Measurements from ENCODE around the gene ATP13A5.

Gene ATP13A5, protein sequence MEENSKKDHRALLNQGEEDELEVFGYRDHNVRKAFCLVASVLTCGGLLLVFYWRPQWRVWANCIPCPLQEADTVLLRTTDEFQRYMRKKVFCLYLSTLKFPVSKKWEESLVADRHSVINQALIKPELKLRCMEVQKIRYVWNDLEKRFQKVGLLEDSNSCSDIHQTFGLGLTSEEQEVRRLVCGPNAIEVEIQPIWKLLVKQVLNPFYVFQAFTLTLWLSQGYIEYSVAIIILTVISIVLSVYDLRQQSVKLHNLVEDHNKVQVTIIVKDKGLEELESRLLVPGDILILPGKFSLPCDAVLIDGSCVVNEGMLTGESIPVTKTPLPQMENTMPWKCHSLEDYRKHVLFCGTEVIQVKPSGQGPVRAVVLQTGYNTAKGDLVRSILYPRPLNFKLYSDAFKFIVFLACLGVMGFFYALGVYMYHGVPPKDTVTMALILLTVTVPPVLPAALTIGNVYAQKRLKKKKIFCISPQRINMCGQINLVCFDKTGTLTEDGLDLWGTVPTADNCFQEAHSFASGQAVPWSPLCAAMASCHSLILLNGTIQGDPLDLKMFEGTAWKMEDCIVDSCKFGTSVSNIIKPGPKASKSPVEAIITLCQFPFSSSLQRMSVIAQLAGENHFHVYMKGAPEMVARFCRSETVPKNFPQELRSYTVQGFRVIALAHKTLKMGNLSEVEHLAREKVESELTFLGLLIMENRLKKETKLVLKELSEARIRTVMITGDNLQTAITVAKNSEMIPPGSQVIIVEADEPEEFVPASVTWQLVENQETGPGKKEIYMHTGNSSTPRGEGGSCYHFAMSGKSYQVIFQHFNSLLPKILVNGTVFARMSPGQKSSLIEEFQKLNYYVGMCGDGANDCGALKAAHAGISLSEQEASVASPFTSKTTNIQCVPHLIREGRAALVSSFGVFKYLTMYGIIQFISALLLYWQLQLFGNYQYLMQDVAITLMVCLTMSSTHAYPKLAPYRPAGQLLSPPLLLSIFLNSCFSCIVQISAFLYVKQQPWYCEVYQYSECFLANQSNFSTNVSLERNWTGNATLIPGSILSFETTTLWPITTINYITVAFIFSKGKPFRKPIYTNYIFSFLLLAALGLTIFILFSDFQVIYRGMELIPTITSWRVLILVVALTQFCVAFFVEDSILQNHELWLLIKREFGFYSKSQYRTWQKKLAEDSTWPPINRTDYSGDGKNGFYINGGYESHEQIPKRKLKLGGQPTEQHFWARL

DNA sequence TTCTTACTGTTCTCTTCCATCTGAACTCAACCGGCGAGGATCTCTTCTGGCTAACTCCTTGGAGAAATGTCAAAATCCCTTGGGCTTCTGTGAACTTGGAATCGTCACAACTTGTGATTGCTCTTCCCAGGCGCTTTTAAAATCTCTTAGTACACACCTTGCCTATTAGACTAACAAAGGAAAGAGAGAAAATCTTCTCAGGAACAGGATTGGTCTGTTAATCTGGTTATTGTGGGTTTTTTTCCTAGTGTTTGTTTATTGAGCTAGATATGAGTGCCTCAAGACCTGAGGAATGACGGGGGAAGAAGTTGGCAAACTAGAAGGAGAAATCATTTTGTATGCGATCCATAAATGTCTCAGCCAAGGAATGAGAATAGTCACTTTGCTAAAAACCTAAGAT, at the start of gene ATP13A5:
Gene ATP13A5 (minus strand): TSS at position 48 of the 400 bp plus-strand sequence. CDS start 28 bp downstream, at position 20.
- no peak for DNase-seq

DNA sequence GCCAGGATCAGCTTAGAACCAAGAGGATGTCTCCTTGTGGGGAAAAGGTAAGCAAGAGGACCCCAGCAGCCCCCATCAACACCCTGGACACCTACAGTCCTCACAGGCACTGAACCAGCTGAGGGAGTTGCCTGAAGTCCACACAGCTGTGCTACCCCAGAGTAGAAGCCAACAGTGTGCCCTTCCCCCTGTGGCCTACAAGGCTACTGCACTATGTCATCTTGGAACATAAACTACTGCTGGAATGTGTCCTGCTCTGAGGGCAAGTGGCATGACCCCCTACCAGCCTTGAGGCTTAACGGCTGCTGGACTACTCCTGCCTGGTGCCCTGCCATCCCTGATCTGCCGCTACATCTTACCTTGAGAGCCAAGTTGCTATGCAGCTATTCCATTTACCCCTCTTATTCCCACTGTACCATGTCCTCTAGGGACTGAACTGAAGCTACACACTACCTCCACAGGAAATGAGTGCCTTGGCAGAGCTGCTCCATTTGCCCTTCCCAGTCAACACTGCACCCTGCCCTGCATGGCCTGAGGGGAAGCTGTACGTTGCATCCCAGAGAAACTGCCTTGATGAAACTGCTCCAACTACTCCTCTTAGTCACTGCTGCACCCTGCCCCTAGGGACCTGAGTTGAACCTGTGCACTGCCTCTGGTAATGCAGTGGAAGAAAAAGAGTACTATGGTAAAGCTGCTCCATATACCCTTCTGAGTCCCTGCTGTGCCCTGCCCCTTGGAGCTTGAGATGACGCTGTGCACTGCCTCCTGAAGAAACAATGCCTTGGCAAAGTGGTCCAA, 40.2 kb upstream of the ATP13A5 start:
- no peak for DNase-seq

DNA sequence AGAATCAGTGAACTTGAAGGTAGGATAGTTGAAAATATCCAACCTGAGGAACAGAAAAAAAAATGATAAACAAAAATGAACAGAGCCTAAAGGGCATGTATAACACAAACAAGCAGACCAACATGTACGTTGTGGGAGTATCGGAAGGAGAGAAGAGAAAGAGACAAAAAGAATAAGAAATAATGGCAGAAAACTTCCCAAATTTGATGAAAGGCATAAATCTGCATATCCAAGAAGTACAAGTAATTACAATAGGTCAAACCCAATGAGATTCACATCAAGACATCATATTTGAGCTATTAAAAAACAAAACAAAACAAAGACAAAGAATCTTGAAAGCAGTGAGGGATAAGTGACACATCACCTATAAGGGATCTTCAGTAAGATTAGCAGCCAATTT, 38.1 kb upstream of the ATP13A5 start:
- no peak for DNase-seq

DNA sequence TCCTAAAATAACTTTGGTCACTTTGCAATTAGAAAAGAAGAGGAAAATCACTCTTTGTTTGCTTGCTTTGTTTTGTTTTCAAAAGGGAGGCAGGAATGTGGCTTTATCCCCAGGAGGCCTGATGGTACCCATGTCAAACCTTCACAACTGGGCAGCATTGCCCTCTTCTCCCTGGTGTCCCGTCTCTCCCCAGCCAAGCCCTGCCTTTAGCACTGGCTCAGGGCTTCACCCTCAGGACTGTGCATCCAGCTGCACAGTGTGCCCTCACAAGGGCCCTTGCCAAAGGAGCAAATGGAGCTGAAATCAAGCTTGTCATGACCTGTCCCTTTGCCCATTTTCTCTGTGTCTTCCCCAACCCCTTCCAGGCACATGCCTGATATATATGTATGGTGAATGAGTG, 29.1 kb upstream of the ATP13A5 start:
- no peak for DNase-seq

DNA sequence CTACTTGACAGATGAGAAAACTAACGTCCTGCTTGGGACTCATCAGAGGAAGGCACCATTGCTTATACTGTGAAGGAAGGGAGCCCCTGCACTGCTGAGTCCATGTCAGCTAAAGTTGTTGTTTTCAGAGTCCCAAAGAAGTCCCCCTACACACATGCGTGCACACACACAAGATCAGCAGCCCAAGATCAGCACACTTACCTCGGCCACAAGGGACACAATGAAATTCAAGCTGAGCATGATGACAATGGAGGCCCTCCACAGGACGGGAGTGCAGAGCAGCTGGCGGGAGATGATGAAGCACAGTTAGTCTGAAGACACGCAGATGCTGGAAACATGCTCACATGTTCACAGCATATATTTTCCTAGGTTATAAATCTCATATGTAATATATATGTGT, 28.6 kb upstream of the ATP13A5 start:
- DNase-seq: no peak

DNA sequence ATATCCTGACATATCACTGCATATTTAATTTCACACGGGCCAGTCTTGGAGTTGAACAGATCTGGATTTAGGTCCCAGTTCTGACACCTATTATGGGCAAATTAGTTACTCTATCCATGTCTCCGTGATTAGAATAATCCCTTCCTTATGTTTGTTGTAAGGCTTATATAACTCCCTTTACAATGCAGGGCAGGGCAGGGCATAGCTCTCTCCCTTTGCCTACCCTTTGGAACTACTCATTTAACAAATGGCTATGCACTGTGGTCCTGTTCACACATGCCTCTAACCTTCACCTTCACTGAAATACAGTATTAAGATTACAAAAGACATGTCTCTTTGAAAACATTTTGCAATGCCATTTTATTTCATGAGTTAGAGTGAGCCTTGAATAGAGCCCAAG, 24.8 kb upstream of the ATP13A5 start:
- DNase-seq: no peak

DNA sequence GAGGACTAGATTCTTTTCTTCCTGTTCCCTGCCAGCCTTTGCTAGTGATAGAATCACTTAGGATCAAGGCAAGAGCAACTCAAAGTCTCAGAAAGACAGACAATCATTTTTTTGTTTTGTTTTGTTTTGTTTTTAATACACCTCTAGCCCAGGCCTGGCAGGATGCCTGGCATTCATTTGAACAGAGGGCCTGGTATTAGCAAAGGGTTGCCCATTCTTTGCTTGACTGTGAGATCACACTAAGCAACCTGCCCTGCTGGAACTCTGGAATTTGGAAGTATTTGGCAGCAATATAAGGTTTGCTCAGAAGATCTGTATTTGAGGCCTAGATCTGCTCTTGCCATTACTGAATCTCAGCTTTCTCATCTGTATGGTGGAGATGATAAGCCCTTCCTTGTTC, 21.8 kb upstream of the ATP13A5 start:
- peak in 17 of 56 donors; percentile 2 to 42 (median 12) for DNase-seq

DNA sequence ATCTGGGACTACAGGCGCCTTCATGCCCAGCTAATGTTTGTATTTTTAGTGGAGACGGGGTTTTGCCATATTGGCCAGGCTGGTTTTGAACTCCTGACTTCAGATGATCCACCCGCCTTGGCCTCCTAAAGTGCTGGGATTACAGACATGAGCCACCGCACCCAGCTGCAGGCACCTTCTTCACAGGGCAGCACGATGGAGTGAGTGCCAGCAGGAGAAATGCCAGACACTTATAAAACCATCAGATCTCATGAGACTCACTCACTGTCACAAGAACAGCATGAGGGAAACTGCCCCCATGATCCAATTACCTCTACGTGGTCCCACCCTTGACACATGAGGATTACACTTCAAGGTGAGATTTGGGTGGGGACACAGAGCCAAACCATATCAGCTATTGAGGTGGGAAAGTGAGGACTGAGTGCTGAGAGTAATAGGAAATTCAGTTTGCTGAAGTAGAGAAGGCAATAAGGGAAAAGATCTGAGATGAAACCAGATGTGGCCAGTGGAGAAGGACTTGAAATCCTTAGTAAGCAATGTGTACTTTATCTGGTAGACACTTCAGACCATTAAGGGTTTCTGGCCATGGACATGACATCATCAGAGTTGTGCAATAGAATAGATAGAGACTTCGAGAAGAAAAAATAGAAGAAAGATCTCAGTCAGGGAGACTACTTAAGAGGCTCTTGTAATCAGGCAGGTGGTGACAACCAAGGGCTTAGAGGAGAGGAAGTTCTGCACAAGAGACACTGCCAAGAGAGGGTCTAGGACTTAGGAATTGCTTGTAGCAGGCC, 18.1 kb upstream of the ATP13A5 start:
- DNase-seq: no peak

DNA sequence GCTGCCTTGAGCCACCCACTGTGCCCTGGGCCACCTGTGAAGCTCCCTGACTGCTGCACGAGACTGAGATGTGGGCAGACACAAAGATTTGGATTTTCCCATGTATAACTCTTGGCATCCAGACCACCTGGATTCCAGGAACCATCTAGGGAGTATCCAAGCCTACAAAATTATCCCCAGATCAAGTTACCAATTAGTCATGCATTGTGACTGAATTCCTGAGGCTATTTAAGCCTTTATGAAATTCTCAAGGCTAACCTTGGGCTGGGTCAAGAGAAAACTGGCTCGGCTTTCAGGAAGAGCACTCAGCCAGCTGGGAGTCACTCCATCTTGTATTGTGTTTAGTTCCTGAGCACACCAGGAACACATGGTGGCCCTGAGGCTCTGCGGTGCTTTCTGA, 13.3 kb upstream of the ATP13A5 start:
- DNase-seq: no peak

DNA sequence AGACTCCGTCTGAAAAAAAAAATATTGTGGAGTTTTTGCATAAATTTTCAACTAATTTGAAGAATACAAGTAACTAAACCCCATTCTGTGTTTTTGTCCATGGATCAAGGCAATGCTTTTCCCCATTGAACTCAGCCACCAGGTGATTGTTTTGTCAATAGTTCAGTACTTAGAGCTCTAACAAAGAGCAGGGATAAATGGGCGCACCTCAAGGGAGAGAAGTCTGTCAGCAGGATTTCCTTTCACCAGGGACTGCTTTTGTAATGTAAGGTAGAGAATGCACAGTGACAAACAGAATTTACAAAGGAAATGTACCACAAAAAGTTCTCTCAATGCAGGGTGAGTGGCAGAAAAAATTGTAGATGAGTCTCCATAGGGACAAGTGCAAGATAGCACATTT, 10.8 kb upstream of the ATP13A5 start:
- DNase-seq: no peak

DNA sequence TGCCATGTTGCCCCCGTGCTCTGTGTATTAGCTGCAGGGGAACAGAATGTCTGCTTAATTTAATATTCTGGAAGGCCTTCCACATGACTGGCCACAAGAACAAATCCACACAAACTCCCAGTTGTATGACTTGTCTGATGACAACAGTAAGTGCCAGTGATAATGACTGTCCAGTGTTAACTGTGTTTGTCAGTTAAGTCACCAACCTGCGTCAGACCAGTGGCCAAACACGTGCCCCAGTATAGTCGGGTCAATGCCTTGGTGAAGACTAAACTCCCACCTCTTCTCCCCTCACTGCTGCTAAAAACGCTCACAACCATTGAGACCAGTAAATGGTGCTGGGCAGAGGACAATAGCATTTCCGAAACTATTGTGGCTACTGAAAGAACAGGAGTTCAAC, 9.8 kb upstream of the ATP13A5 start:
- DNase-seq: no peak

DNA sequence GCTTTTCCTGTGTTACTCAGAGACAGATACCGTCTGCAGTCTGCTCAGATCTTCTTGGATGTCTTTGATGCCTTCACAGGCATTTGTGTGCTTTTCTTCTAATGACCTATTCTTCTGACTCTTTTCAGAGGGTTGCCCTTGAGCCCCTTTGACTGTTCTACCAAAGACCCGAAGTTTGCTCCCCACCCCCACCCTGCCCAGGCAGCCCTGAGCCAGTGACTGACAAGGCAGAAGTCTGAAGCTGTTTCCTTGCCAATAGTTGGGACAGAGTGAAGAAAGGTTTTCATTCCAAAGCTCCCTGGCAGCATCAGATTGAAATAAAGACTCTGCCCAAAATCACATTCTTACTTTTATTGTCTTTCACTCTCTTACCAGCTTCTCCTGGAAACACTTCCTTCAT, 9.0 kb upstream of the ATP13A5 start:
- no peak for DNase-seq

DNA sequence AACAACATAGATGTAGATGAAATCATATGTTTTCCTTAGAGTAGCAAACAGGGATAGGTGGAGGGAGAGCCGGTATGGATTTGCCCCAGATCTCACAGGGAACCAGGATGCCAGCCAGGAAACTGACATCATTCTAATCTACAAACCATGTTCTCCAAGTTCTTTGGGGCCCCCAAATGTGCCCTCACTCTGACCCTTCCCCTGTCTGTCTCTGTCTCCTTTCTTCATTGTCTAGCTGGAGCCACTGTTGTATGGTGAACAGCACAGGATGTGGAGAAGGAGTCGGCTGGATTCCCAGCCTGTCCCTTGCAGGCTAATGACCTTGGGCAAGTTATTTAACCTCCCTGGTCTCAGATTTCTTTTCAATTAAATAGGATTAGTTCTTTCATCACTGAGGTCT, 962 bp downstream of the ATP13A5 start:
- DNase-seq: no peak

DNA sequence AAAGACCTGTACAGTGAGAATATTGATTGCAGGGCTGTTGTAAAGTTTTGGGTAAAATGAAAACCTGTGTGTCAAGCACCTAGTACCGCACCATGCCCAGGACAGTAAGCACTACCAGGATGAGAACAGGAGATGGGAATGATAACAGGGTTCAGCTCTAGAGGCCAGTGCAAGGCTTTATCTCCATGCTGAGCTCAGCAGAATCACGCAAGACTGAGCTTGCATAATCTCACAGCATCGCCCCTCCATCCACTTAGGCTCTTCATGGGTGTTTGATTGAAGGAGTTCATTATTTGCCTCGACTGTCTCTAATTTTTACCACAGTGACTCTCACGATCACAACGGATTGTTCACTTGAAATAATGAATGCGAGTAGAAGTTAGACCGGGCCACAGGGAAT, 2.9 kb downstream of the ATP13A5 start:
- DNase-seq: no peak

DNA sequence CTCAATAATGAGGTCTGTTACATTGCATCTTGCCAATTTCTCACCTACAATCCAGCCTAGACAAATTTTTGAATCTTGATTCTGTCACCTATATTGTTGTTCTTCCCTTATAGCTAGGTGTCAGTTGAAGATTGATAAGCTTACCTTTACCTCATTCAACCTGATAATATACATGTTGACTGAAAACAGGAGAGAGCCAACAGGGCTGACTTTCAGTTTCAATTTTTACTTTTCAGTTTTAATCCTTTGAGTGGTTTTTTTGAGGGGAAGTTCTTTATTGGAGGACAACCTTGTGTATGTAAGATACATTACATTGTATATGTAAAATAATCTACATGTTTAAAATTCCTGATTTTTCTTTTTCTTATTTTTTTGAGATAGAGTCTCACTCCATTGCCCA, 5.8 kb downstream of the ATP13A5 start:
- DNase-seq: no peak

DNA sequence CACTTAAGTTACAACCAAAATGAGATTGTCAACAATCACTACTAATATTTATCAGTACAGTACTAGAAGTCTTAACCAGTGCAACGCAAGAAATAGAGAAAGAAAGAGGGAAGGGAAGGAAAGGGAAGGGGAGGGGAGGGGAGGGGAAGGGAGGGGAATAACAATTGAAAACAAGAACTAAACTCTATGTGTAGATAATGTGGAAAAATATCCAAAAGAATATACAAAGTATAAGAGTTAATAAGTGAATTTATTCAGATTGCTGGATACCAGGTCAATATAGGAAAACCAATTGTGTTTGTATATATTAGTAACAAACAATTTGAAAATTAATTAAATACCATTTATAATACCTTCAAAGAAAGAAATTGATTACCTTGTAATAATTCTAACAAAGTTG, 10.7 kb downstream of the ATP13A5 start:
- DNase-seq: no peak

DNA sequence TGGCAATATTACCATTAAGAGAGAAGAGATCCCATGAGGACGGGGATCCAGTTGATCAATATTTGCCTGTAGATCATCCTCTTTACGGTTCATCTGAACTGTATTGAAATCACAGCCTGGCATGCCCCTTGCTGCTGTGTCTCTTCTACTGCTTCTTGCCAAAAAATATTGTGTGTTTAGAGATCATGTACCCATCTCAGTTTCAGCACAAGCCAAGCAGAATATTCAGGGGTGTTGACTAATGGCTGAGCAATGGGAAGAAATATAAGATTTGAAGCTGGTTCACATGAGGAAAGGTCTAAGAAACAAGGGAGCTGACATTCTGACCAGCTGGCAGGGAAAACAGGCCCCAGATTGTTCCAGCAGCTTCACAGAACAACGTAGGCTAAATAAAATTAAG, 21.3 kb downstream of the ATP13A5 start:
- no peak for DNase-seq

DNA sequence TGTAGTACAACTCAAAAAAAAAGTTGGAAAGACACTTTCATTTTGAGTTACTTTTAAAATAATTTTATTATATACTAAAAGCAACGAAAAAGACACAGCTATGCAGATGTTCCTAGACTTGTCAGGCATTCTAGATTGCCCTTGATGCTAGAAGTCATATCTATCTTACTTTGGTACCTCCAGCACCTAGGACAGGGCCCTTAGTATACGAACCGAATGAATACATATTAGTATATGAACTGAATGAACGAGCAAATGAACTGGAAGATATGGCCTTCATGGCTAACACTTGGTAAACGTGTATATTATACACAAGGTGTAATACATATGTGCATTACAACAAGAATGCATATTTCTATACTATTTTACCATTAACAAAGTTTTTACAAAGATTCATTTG, 24.1 kb downstream of the ATP13A5 start:
- DNase-seq: no peak

DNA sequence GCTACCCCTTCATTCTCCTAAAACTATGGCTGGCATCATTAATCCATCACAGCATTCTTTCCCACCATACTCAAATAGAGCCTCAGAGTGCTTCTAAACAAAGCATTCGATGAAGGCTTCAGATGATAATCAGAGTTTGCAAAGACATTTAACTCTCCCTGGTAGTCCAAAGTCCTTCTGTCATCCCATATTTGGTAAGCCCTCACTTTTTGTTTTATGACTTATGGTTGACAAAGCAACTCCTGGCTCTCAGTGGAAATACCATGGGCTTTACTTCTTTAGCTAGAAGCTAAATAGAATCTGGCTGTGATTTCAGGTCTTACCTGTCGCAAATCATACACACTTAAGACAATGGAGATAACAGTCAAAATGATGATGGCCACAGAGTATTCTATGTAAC, 27.8 kb downstream of the ATP13A5 start:
- no peak for DNase-seq

DNA sequence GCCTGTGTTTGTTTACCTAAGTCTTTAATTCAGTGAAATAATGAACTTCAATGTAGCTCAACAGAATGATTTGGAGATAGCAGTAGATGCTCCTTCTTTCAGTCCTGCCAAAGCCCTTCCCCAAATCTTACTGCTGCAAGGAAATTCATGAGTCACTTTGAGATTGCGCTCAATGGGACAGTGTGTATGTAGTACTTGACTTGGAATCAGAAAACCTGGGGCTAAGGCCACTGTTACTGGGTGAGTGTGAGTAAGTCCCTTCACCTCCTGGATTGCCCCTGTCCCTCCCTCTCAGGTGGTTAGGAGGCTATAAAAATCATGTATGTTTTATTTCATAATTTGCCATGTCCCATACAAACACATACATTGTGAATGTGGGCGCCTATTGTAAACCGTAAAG, 29.9 kb downstream of the ATP13A5 start:
- no peak for DNase-seq

Data from amygdala (tissue), 56 donors.